ENCODE data around the gene GAS7. TPM values are rescaled to one million over a fixed set of nuclear protein-coding genes. Genes with fewer than 3 reads are reported as not detected.

Gene GAS7
- total RNA-seq, 1 donor from 2014 or later = 0.16 TPM

DNA sequence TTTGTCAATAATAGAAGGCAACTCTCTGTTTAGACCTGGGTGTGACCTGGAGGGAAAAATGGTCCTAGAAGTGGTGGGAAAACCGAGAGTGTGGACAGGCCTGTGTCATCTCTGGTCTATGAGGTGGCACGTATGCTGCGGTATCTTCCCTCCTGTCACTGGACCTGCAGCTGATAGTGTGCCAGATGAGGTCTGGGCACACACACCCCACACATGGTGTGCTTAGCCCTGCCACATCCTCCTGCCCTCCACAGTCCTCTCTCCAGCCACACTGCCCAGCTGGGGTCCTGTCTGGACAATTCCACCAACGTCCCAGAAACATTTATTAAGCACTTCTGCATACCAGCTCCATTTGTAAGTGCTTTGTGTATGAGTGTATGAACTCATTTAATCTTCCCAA, 335.5 kb downstream of the GAS7 start:
- intact Hi-C loops (cut with micrococcal nuclease) = no loop called here
- Mint-ChIP-seq H3K27ac (no peak overlapping the region), H3K36me3 (ENCODE audit: low read depth) (no peaks in the 10 kb centered on the region), H3K4me3 (no peak overlapping the region), H3K4me1 (ENCODE audit: low read depth) (no peaks in the 10 kb centered on the region), H3K27me3 (ENCODE audit: insufficient read depth) (no peaks in the 10 kb centered on the region), H3K9me3 (no peaks in the 10 kb centered on the region)
- DNase-seq (ENCODE audit: low spot score) = no peak

DNA sequence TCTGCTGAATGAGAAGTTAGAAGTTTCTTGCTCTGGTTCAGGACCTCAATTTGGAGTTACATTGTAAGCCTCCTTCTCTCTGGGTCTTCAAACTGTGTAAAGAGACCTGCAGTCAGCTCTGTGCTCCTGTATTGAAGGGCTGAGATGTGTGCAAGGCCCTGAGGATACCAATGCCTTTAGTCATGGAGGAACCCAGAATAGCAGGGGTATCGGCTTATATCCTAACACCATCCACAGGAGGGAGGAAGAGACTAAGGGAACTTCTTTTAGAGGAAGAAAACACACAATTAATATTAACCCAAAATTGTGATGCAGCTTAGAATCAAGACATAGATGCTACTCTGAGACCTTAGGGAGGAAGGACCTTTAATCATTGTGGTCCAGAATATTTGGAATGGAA, 336.2 kb downstream of the GAS7 start:
- H3K27ac Mint-ChIP-seq = no peak overlapping the region
- intact Hi-C loops (cut with micrococcal nuclease) = no loop called here
- no peaks in the 10 kb centered on the region for H3K36me3 Mint-ChIP-seq (ENCODE audit: low read depth)
- H3K4me1 Mint-ChIP-seq (ENCODE audit: low read depth) = no peaks in the 10 kb centered on the region
- H3K9me3 Mint-ChIP-seq = no peaks in the 10 kb centered on the region
- H3K4me3 Mint-ChIP-seq = no peak overlapping the region
- DNase-seq (ENCODE audit: low spot score) = no peak
- H3K27me3 Mint-ChIP-seq (ENCODE audit: insufficient read depth) = no peaks in the 10 kb centered on the region

DNA sequence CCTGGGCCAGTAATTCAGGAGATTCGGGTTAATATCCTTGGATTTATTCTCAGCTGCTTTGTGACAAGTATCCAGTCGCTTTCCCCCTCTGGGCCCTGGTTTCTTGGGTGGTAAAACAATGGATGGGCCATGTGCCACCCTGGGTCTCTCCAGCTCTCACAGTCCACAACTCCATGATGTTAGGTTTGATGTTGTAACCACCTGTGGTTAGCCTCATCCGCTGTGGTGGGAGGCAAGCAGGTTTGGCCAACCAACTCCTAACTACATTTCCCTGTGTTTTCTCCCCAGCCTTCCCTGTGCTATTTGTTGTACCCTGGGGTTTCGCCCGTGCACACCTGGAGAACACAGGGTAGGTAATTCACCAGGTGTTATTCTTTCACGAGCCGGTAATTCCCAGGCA, 337.6 kb downstream of the GAS7 start:
- H3K36me3 Mint-ChIP-seq (ENCODE audit: low read depth) = no peaks in the 10 kb centered on the region
- no peak overlapping the region for H3K27ac Mint-ChIP-seq
- no peaks in the 10 kb centered on the region for H3K4me1 Mint-ChIP-seq (ENCODE audit: low read depth)
- DNase-seq (ENCODE audit: low spot score) = no peak
- intact Hi-C loops (cut with micrococcal nuclease) = no loop called here
- no peak overlapping the region for H3K4me3 Mint-ChIP-seq
- H3K9me3 Mint-ChIP-seq = no peaks in the 10 kb centered on the region
- no peaks in the 10 kb centered on the region for H3K27me3 Mint-ChIP-seq (ENCODE audit: insufficient read depth)

Other genes with a start within 250 kb of the GAS7 start
- gene MYH13, start 174.4 kb upstream of the GAS7 start, total RNA-seq = not detected in 2 replicates
- gene MYH8, start 223.3 kb upstream of the GAS7 start, total RNA-seq = not detected in 2 replicates